Measurements from ENCODE around the gene TBKBP1. TPM values are rescaled to one million over a fixed set of nuclear protein-coding genes. Genes with fewer than 3 reads are reported as not detected.

The TBKBP1 gene
- total and polyA plus RNA-seq, 12 donors, result 8.4 to 27.9 (median 12.6) TPM

DNA sequence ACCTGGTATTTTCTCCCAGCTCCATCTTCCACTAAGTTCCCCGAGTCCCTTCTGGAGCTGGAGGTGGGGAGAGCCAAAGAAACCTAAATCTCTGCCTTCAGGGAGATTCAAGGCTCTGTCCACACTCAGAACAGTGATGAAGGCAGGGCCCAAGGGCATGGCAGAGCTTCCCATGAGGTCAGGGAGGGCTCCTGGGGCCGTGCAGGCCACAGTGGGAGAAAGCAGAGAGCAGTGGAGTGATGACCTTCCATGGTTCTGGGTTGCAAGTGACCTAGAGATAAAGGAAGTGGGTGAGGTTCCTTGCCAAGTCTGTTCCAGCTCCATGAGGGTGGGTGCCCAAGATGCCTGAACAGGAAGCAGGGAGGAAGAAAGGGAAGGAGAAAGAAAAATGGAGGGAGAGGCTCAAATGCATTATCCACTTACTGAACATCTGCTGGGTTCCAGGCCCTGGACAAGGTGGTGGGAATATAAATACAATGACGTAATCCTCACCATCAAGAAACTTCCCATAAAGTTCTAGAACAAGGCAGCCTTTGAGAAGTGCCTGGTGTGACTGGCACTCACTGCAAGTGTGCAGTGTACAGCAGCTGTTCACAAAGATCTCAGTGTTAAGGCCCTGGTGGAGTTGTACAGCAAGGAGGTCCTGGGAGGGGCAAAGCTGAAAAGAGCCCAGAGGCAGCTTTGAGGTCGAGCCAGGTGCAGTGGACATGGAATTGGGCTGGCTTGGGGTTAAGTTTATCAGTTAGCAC lies 13.3 kb downstream of the TBKBP1 start:
- H3K27ac ChIP-seq, result peak overlapping the region in 4 of 10 donors; percentile 4 to 59 (median 28)
- DNase-seq, result no peak
- TF ChIP-seq, protein P1, sequence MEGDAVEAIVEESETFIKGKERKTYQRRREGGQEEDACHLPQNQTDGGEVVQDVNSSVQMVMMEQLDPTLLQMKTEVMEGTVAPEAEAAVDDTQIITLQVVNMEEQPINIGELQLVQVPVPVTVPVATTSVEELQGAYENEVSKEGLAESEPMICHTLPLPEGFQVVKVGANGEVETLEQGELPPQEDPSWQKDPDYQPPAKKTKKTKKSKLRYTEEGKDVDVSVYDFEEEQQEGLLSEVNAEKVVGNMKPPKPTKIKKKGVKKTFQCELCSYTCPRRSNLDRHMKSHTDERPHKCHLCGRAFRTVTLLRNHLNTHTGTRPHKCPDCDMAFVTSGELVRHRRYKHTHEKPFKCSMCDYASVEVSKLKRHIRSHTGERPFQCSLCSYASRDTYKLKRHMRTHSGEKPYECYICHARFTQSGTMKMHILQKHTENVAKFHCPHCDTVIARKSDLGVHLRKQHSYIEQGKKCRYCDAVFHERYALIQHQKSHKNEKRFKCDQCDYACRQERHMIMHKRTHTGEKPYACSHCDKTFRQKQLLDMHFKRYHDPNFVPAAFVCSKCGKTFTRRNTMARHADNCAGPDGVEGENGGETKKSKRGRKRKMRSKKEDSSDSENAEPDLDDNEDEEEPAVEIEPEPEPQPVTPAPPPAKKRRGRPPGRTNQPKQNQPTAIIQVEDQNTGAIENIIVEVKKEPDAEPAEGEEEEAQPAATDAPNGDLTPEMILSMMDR (IDR thresholded peaks at IDR 0.05), result no peak
- peaks cover 0 to 61% (median 8%) of the 10 kb centered on the region in 9 donors for H3K36me3 ChIP-seq
- no peaks in the 10 kb centered on the region for H3K27me3 ChIP-seq
- WGBS, 2 donors, result 74% methylated on average over 4 of the region's 4 CpGs
- H3K9me3 ChIP-seq, result no peaks in the 10 kb centered on the region
- no peak overlapping the region for H3K4me3 ChIP-seq
- ATAC-seq, result no peak
- H3K4me1 ChIP-seq, result peaks cover 5 to 61% (median 30%) of the 10 kb centered on the region in 9 donors
- intact Hi-C loops (cut with DNase I), result loop anchor here in 2 of 10 donors (10.0 kb wide), 1 partner anchor 88 kb away; no protein-coding TSS in a partner anchor

DNA sequence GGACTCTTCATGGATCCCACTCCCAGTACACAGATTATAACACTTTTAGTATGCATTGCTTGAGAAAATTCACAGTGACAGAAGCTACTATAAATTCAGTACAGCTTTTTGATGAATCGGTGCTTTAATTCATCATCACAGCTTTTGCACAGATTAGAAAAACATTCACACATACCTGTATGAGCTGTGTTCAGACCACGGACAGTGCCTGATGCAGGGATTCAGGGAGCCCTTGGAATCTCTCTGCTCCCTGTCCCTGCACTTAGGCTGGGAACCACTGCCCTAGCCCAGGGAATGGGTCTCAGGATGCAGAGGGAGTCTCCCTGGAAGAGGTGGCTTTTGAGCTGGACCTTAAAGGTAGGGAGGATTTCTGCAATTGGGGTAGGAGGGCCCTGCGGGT lies 13.9 kb downstream of the TBKBP1 start:
- peak overlapping the region in 1 of 10 donors; percentile 32 for H3K27ac ChIP-seq

DNA sequence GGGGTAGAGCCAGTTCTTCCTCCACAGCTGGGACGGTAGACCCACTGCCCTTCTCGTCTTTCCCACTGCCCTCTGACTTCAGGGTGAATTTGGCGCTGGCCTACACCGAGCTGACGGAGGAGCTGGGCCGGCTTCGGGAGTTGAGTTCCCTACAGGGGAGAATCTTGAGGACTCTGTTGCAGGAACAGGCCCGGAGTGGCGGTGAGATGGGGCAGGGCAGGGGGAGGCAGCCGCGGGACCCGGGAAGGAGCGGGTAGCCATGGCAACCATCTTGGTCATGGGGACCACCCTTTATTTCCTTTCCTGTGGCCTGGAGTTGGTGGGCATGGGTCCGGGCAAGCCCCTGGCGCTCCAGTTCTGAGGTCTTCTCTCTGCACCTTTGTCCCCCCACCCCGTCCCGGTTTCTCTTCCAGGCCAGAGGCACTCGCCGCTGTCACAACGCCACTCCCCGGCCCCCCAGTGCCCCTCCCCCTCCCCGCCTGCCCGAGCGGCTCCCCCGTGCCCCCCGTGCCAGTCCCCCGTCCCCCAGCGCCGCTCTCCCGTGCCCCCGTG lies 14.4 kb downstream of the TBKBP1 start:
- 59 to 67% methylated on average over 22 to 31 of the region's 31 CpGs for WGBS, 2 donors
- DNase-seq, result no peak
- intact Hi-C loops (cut with DNase I), result loop anchor here in 2 of 10 donors (10.0 kb wide), 1 partner anchor 86 kb away; no protein-coding TSS in a partner anchor

More for the DNA sequence above, 13.9 kb downstream of the TBKBP1 start:
- Histone ChIP-seq H3K27me3 (peaks cover 0 to under 1% (median 0%) of the 10 kb centered on the region in 7 donors), H3K4me3 (peak overlapping the region in 5 of 10 donors; percentile 28 to 47 (median 38)), H3K36me3 (peaks cover 0 to 57% (median 8%) of the 10 kb centered on the region in 9 donors), H3K4me1 (peaks cover 5 to 62% (median 30%) of the 10 kb centered on the region in 9 donors), H3K9me3 (no peaks in the 10 kb centered on the region)
- WGBS, 2 donors, result 85 to 89% methylated on average over 3 of the region's 3 CpGs
- ATAC-seq (no peak), DNase-seq (no peak)
- TF ChIP-seq, protein P1 (IDR thresholded peaks at IDR 0.05), result no peak
- intact Hi-C loops (cut with DNase I), result loop anchor here in 2 of 10 donors (10.0 kb wide), 1 partner anchor 87 kb away; no protein-coding TSS in a partner anchor

More for the DNA sequence above, 14.4 kb downstream of the TBKBP1 start:
- Histone ChIP-seq H3K9me3 (no peaks in the 10 kb centered on the region), H3K4me3 (peak overlapping the region in 8 of 10 donors; percentile 21 to 47 (median 36)), H3K4me1 (peaks cover 5 to 56% (median 30%) of the 10 kb centered on the region in 9 donors), H3K27me3 (peaks cover 0 to 3% (median 0%) of the 10 kb centered on the region in 7 donors), H3K36me3 (peaks cover 0 to 53% (median 8%) of the 10 kb centered on the region in 9 donors), H3K27ac (peak overlapping the region in 4 of 10 donors; percentile 22 to 71 (median 52))
- ATAC-seq, result no peak
- TF ChIP-seq, protein P1 (IDR thresholded peaks at IDR 0.05), result no peak
